ENCODE results near the gene FAM53A. TPM values are rescaled to one million over a fixed set of nuclear protein-coding genes. Genes with fewer than 3 reads are reported as not detected.
A peak's percentile ranks its signal among the peaks of the same experiment; 100 is the strongest.

Gene FAM53A
- total and polyA plus RNA-seq, 2 of the 13 experiments (the other 11 are each of a cell fraction or from before 2014, with no cell fraction given) = 0.48 to 1.1 TPM

DNA sequence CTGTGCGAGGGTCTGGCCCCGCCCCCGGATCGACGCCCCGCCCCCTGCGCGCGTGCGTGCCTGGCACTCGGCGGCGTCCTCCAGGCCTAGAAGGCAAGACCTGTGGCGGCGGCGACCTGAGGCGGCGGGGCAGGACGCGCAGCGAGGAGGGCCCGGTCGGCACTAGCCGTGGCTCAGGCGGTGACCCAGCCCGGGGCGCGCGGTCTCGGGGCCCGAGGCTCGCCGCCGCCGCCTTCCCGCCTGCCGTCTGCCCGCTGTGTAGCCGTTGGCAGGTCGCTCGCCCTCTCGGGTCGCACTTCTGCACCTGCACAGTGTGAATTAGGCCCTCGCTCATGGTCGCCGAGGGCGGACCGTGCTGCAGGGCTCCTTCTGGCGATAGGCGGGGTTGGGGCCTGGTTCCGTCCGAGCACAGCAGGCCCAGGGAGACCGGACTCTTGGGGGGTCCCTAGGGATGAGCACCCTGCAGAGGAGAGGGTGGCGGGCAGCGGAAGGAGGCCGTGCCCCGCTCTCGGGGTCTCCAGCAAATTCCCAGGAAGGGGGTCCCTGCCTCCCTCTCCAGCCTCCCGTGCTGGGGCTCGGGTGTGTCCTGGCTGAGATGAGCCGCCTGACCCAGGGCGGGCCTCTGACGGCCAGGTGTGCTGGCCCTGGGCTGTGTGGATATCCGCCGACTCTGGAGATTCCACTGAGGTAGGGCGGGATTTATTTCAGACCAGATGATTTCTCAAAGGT, 557 bp upstream of the FAM53A start (continued):
- no peak for TF ChIP-seq NKX3-1 (CRISPR knock-in tag; IDR thresholded peaks at IDR 0.05)
- TF ChIP-seq LCORL (IDR thresholded peaks at IDR 0.05) = no peak
- TF ChIP-seq LCORL (CRISPR knock-in tag; IDR thresholded peaks at IDR 0.05) = no peak
- TF ChIP-seq, protein P1, sequence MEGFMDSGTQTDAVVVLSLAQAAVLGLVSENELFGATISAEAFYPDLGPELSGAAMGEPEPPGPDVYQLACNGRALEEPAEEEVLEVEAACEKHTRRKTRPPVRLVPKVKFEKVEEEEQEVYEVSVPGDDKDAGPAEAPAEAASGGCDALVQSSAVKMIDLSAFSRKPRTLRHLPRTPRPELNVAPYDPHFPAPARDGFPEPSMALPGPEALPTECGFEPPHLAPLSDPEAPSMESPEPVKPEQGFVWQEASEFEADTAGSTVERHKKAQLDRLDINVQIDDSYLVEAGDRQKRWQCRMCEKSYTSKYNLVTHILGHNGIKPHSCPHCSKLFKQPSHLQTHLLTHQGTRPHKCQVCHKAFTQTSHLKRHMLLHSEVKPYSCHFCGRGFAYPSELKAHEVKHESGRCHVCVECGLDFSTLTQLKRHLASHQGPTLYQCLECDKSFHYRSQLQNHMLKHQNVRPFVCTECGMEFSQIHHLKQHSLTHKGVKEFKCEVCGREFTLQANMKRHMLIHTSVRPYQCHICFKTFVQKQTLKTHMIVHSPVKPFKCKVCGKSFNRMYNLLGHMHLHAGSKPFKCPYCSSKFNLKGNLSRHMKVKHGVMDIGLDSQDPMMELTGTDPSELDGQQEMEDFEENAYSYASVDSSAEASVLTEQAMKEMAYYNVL (CRISPR knock-in tag; IDR thresholded peaks at IDR 0.05; ENCODE audit: borderline replicate concordance) = no peak
- TF ChIP-seq PRPF4 (IDR thresholded peaks at IDR 0.05; ENCODE audit: low read depth, low read length, poor library complexity, severe bottlenecking) = peak; percentile 17
- no peak for TF ChIP-seq NRL (CRISPR knock-in tag; IDR thresholded peaks at IDR 0.05; ENCODE audit: borderline replicate concordance)
- TF ChIP-seq ZNF768 (CRISPR knock-in tag; IDR thresholded peaks at IDR 0.05) = peak; percentile 79

- Histone ChIP-seq H3K4me2 (ENCODE audit: low read depth, low read length) (peak overlapping the region; percentile 71), H3K79me2 (ENCODE audit: insufficient read depth, low read length) (no peaks in the 10 kb centered on the region), H3K36me3 (replicated peaks in 1 of 2; ENCODE audit: control insufficient read depth in 1 of 2, insufficient read depth in 2 of 2, low read length in 2 of 2) (no peaks in the 10 kb centered on the region), H2AFZ (ENCODE audit: low read length) (no peak overlapping the region), H3K9me3 (ENCODE audit: low read length) (no peaks in the 10 kb centered on the region), H3K4me1 (ENCODE audit: insufficient read depth, low read length) (peaks cover 45% of the 10 kb centered on the region), H4K20me1 (ENCODE audit: insufficient read depth, low read length) (no peaks in the 10 kb centered on the region), H3K4me3 (replicated peaks in 1 of 3; ENCODE audit: insufficient read depth in 1 of 3, low read depth in 2 of 3, low read length in 3 of 3) (peak overlapping the region; percentile 6 to 68 (median 51); a peak in 3 of 6 replicates), H3K27ac (ENCODE audit: extremely low read length, insufficient read depth, low read length) (no peak overlapping the region), H3K27me3 (ENCODE audit: control insufficient read depth in 1 of 2, insufficient read depth in 2 of 2, low read length in 2 of 2) (no peaks in the 10 kb centered on the region), H3K9ac (ENCODE audit: insufficient read depth, low read depth, low read length) (peak overlapping the region; percentile 65; the same call in 1 of the 2 replicates)
- ATAC-seq = no peak
- BruUV-seq (replicated peaks) = no TSS peak
- intact Hi-C loops (cut with micrococcal nuclease; ENCODE audit: unreplicated experiment) (no loop called here), in situ Hi-C loops (cut with HindIII; ENCODE audit: extremely low pct_ligation_motif_present, low pct_unique_long_range_greater_than_20kb) (no loop called here)
- ChIA-PET CTCF (ENCODE audit: low intra/inter-chr PET ratio, low total read pairs) (no interaction called here), POLR2A (no interaction called here)
- peak; percentile 15 for FAIRE-seq
- no peak for DNase-seq (ENCODE audit: low spot score)
- 64% methylated on average over 13 of the region's 13 CpGs for WGBS (ENCODE audit: low lambda C conversion rate)
- peak; percentile 16; the same call in 1 of the 2 replicates for TF ChIP-seq PHF21A (CRISPR knock-in tag; IDR thresholded peaks at IDR 0.05)
- TF ChIP-seq JUNB (CRISPR knock-in tag; IDR thresholded peaks at IDR 0.05; ENCODE audit: borderline replicate concordance) = no peak
Measured at GRCh38 chr4:1683261-1683735, 815 bp downstream of the FAM53A start.

Measured in HepG2 (cell line).